DMS153 treated with DMSO at 0.1 percent for 48 hours (cell line): ENCODE results near the gene TSR1.
A peak's percentile ranks its signal among the peaks of the same experiment; 100 is the strongest.
"Not testable (repeated sequence)": the region's sequence is repeated elsewhere in the genome, so short reads cannot be mapped to it uniquely, and the experiment has no call there.

Experiments used
- DNase-seq: peaks from one replicate; lab custom pipeline; 2025; ENCODE audit not compliant: unreplicated experiment; lab: John Stamatoyannopoulos, UW

The TSR1 gene

DNA sequence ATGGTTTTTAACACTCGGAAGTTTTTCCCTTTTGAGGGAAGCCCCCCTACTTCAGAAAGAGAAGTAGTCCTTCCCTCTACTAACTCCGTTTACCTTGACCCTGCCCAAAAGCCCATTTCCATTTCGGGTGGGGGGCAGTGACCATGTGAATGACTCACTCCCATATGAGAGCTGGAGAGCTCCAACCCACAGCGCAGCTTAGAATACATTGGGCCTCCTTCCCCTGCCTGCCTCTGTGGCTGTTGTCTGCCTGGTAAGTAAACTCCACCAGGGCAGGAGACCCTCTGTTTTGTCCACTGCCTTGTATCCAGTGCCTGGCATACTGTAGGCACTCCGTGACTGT is 2.0 kb upstream of the TSR1 start:
- DNase-seq, result no peak

- peak; percentile 1 for DNase-seq
These were observed 1.5 kb upstream of the TSR1 start for GRCh38 chr17:2337544-2338314.

DNA sequence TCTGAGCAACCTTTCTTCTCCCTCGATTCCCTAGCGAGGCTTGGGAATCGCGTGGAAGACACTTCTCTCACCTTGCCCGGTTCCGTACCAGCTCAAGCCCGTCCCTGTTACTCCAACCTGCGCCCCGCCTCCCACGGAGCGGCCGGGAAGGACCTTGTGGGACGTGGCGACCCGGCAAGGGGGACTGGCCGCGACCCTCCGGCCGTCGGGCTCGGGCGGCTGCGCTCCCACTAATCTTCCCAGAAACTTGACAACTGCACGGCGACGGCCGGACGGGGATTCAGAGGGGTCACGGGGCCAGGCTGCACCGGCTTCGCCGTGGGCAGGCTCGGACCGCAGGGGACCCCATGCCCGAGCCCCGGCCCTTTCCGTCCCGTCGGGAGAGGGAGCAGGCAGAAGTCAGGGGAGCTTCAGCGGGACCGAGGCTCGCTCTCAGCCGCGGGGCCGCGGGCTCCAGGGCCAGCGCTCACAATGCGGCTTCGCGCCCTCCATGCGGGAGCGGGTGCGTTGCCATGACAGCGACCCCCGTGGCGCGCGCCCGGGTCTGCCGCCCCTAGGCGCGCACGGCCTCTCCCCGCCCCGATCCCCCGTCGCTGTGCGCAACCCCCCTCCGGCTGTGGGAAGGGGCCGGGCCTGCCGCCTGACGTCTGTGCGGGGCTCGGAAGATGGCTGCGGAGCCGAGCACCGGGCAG is 741 bp upstream of the TSR1 start, which contains the start of gene SGSM2:
TSS of gene SGSM2 (plus strand) at position 650 of the 692 bp plus-strand sequence. CDS start 188 bp downstream, outside the sequence.
- no peak for DNase-seq

DNA sequence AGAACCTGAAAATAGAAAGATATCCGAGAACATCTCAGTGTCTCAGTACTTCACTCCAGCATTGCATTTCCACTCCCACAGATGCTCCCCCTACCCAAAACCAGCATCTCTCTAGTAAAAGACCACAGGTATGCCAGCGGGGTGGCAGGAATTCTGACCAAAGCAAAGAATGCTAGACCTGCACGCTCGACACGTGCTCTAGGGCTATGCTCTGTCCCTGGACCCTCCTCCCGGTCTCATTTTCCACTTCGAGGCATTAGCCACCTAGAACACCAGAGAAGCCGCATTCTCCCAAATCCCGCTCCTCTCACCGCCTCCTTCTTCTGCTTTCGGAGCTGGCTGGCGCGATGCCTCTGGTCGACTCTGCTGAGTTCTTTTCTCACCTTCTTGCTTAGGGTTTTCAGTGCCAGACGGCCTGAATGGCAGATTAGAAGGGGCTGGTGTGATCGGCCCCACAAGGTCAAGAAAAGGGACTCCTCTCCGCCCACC is 487 bp downstream of the TSR1 start:
- no peak for DNase-seq

DNA sequence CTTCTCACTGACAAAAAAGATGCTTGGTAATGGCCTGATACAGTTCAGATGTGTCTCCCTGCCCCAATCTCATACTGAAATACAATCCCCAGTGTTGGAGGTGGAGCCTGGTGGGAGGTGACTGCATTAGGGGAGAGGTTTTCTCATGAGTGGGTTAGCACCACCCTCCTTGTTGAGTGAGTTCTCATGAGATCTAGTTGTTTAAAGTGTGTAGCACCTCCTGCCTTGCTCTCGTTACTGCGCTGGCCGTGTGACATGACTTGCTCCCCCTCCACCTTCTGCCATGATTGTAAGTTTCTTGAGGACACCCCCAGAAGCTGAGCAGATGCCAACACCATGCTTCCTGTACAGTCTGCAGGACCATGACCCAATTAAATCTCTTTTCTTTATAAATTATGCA is 5.0 kb downstream of the TSR1 start:
- no peak for DNase-seq

- DNase-seq, result no peak
These were observed 12.5 kb downstream of the TSR1 start for GRCh38 chr17:2323629-2324314.

GRCh38 chr17:2321399-2321798 is 14.9 kb downstream of the TSR1 start:
- no peak for DNase-seq

GRCh38 chr17:2319051-2319450 is 17.2 kb downstream of the TSR1 start:
- no peak for DNase-seq

GRCh38 chr17:2317796-2318195 is 18.5 kb downstream of the TSR1 start:
- DNase-seq, result no peak

- not testable (repeated sequence) for DNase-seq
These were observed 19.4 kb downstream of the TSR1 start for GRCh38 chr17:2316916-2317205.

DNA sequence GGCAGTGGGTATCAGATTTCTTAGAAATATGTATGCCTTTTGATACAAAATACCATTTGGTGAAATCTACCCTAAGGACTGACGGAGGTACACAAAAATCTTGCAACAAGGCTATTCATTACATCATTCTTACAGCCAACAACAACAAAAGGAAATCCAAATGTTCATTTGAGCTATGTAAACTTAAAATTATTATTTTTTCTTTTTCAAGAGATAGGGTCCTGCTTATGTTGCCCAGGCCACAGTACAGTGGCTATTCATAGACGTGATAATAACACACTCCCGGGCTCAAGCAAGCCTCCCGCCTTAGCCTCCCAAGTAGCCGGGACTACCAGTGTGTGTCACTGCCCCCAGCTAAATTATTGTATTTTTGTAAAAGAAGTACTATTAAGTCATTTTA is 23.5 kb downstream of the TSR1 start:
- no peak for DNase-seq

- DNase-seq, result no peak
These were observed 26.7 kb downstream of the TSR1 start for GRCh38 chr17:2309338-2310154.

- DNase-seq, result no peak
These were observed 31.3 kb downstream of the TSR1 start for GRCh38 chr17:2304931-2305330.

GRCh38 chr17:2303204-2304188 is 32.8 kb downstream of the TSR1 start, which contains the start of the genes SMG6 and SRR:
TSS of gene SMG6 (minus strand) at chr17:2303785. CDS start at chr17:2303720, 65 bp downstream.
TSS of gene SRR (plus strand) at chr17:2303950. CDS start at chr17:2315561, 11,611 bp downstream.
- DNase-seq, result no peak

GRCh38 chr17:2302778-2303203 is 33.5 kb downstream of the TSR1 start:
- DNase-seq, result no peak

DNA sequence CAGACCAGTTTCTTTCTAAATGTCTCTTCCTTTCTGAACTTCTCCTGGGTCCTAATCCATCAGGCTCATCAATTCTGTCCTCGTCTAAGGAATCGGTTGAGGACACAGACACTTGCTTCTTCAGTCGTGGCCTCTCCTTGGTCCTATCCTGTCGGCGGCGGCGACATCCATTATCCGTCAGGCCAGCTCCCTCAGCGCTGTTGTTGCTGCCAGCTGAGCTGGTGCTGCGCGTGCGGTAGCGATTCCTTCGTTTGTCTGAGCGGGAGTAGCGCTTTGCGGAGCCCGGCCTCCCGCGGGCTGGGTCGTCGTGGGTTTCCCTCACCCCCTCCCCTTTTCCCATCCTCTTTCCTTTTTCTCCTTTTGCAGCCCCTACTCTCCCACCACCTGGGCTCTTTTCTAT is 36.5 kb downstream of the TSR1 start:
- DNase-seq, result no peak

DNA sequence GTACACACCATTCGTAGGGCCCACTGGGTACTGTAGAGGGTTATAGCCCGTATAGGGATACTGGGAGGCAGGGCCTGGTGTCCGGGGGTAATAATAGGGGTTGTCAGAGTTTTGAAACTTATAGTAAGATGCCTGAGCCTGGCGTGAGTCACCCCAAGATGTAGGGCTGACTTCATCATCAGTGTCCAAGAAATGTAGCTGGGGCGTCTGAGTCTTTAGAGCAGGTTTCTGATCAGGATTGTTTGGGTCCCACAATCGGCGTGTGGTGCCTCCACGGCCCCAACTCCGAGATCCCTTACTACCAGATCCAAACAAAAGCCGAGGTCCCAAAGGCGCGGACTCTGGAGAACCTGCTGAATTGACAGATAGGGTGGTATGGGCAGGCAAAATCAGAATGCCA is 37.1 kb downstream of the TSR1 start:
- no peak for DNase-seq

DNA sequence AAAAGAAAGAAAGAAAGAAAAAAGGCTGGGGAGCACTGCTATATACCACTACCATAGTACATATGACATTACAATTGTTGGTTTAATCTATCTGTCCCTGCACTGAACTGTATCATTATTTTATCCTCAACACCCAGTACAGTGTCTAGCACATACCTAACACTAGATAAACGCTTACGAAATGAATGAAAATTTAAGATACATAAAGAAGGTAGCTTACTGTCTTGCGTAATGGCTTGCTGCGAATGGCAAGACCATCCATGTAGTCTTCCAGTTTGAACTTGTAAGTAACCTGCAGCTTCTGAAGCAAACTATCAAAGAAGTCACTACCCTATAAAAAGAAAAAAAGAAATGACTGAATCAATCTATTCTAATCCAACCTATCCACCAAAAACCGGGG is 39.2 kb downstream of the TSR1 start:
- DNase-seq, result no peak

GRCh38 chr17:2295575-2295974 is 40.7 kb downstream of the TSR1 start:
- no peak for DNase-seq

GRCh38 chr17:2292100-2292499 is 44.2 kb downstream of the TSR1 start:
- DNase-seq, result no peak
